OCI-M2 (cell line): ENCODE data around the gene IL3.

Experiments
- DNase-seq: peaks from one replicate; lab custom pipeline; 2025; ENCODE audit not compliant: unreplicated experiment; lab: John Stamatoyannopoulos, UW

IL3 gene

DNA sequence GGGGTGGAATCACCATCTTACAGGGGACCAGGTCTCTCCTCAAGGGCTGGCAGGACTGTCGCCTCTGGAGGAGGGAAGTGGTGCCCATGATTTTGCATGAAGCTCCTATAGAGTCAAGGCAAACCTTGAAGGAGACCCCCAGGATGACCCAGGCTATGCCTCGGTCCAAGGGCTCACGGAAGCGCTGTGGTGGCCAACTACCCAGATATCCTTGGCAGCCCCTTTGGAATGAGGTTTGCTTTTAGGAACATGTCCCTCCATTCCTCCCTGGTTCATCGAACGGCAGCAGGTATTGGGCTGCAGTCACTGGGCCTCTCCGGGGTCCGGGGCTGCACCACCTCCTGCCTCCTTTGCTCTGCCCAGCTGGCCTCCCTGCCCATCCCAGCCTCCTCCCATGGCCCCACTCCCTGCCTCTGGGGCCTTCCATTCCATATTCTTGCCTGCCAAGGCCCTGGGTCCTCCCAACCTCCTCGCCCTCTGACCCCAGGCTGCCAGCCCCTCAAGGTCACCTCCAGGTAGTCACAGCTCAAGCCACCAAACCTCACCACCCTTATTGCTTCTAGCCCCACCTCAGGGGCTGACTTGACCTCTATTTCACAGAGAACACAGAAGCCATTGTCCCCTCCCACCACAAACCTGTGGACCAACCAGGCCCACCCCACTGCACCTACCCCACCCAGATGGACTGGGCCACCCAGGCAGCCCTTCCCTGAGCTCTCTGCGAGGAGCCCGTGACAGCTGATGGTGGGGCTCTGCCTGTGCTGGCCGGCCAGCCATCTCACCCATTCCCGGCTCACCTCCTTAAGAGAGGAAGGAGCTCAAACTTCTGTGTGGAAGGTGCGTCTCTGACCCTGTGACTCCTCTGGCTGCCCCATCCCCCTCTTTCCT lies 3.6 kb upstream of the IL3 start:
- DNase-seq, result no peak

DNA sequence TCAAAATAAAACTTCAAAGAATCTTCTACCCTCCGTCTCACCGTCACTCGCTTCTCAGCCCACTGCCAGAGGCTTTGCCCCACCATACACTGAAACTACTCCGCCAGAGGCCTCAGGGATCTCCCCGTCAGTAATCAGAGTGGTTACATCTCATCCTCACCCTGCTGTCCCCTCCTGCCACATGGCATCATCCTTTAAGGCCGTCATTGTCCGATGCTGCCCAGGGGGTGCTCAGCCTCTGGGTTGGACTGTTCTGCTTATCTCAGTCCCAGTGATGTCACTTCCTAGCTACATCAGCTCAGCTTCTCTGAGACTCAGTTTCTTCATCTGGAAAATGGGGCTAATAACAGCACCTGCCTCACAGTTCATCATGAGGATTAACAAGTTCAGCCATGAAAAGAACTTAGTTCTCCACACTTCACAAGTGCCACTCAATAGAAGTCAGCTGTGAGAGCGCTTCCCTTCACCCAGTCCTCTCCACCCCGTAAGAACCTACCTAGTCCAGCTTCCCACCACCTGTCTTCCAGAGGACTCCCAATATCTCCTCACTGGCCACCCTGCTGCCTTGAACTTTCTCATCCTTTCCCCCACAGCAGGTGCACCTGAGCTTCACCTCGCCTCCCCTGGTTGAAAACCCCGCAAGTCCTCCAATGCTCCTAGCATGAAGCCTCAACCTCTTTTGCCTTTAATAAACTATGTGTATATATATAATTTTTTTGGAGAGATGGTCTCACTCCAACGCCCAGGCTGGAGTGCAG lies 2.8 kb upstream of the IL3 start:
- DNase-seq, result no peak

DNA sequence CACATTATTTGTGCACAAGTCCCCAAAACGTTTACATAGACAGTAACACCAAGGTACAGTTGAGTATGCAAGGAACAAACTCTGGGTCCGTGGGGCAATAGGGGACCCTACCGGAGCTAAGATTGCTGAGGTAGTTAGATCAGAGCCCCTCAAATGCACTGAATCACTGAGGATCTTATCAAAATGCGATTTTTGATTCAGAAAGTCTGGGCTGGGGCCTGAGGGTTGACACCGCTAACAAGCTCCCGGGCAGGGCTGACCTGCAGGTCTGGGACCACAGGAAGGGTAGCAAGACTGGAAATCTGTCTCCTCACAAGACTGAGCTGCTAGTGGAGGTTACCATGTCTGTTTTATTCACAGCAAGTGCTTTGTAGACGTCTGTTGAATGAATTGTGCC lies 1.8 kb upstream of the IL3 start:
- DNase-seq, result no peak

DNA sequence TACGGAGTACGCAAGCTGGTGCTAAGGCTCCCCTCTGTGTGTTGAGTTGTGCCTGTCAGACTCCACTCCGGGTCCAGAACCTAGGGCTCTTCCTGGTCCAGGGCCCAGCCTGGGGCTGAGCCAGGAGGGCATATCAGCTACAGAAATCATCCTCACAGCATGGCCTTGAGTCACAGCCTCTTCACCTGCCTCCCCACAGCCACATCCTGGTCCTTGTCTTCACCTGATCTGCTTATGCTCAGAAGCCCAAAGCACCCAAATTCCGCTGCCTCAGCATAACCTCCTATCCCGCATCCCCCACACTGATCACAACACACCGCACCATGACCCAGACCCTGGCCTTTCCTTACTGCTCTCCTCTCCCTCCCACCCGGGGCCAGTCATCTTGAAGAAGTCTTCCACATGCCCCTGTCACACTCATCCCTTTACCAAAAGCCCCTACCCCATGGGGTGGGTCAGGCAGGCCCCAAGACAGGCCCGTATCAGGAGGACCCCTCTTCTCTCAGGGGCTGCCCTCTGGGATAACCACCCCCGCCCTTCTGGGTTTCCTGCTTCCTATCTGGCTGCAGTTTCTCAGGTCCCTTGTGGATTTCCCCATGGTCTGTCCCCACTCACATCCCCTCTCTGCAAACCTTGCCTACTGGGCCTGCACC lies 1.3 kb upstream of the IL3 start:
- no peak for DNase-seq

- DNase-seq, result no peak
Measured at GRCh38 chr5:132059696-132060500, 557 bp upstream of the IL3 start.

DNA sequence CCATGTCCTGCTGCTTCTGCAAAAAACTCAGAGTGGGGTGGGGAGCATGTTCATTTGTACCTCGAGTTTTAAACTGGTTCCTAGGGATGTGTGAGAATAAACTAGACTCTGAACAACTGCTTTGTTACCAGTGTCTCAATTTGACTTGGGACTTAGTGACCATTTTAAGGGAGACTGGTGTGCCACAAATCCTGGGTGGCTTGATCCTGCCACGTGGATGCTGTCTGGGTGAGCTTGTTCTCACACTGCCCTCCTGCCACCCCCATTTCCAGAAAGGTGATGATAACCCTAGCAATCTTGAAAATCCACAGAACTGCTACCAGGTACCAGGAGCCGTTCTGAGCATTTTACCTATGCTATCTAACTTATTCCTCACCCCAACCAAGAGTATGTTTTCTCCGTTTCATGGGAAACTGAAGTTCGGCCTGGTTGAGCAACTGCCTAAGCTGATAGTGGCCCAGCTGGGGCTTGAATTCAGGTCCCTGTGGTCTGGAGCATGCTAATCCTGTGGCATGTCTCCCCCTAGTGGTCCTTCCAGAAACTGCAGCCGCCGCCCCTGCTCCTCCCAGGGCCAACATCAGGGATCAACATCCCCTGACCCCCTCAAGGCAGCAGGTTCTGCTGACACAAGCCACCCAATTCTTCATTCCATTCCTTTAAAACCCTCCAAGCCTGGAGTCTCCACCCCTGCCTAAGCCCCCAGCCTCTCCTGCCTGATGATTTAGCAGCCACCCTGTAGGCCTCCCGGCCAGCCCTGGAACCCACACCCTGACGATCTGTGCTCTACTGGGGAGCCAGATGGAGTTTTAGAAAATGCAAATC lies 2.8 kb downstream of the IL3 start:
- DNase-seq, result peak; percentile 43

- DNase-seq, result no peak
Measured at GRCh38 chr5:132064140-132064539, 3.7 kb downstream of the IL3 start.

GRCh38 chr5:132064738-132065331 lies 4.4 kb downstream of the IL3 start:
- DNase-seq, result peak; percentile 34

- DNase-seq, result no peak
Measured at GRCh38 chr5:132065351-132065937, 5.0 kb downstream of the IL3 start.

DNA sequence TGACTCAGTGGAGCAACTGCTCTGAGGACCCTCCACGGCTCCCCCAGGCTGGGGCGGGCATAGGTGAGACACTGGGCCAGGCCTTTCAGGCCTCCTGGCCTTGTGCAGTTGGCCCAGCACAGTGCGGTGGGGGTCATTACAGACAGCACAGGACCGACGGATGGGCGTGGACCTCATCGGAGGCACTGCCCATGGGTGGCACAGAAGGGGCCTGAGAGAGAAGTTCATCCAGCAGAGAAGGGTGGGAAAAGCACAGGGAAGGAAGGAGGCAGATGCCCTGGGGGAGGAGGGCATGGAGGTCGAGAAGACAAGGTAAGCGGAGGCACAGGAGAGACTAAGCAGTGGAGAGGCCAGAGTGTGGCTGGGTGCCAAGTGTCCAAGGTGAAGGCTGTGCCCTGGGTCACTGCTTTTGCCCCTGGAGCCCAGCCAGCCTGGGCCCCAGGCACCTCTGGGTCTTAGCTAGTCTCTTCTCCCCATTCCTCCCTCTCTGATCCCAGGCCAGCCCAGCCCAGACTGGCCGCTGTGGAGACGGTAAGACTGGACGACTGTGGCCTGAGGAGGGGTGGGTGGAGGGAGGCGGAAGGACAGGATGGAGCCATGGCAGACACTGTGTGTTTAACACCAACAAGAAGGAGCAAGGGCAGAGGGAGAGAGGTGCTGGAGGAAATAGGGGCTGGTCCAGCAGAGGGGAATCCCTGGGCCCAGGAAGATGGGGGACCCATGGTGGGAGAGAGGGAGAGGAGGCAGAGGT lies 5.7 kb downstream of the IL3 start:
- DNase-seq, result no peak

DNA sequence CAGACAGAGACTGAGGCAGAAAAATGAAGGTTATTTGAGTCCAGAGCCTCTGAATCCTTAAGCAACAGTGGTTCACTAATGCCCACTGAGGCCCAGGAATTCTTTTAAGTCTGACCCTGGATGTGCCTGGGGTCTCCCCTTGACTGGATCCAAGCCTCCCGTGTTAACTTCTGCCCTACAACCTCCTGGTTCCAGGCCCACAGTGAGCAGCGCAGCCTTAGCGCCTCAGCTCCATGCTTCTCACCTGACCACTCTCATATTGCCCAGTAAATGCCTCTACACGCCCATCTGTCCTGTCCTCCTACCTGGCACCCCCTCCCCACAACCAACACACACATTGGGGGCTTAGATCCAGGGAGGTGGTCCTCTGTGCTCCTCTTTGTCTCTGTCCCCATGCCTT lies 6.4 kb downstream of the IL3 start:
- no peak for DNase-seq

- no peak for DNase-seq
Measured at GRCh38 chr5:132067451-132067850, 7.0 kb downstream of the IL3 start.

DNA sequence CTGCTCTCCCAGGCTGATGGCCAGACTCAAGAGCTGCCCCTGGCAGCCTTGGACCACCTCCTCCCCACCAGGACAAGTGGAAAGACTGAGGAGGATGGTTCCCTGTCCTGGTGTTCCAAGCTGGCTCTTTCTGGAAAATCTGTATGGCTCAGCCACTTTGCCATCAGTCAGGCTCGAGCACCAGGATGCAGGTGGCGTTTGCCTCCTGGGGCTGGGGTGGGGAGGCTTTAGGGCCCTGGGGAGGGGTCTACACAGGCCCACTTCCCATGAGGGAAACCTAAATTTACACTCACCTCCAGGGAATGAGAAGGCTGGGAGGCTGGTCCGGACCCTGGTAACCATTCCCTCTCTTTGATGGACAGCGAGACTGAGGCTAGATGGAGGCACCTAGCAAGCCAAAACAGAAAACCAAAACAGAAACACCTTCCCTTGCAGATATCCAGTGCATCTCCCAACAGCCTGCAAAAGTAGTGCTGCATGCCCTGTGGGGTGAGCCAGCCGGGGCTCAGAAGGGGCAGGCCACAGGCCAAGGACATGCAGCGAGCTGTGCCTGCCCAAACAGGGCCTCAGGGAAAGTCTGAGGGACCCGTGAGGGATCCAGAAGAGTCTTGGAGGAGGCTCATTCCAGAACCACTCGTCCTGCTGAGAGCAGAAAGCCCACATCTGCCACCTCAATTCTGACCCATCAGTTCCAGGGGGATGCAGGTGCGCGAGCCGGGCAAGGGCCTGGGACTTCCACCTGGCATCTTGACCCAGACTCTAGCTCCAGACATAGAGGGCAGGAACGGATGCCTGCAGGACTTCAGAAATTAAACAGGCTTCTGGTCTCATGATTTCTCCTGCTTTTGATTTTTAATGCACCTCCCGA lies 7.7 kb downstream of the IL3 start:
- DNase-seq, result no peak

GRCh38 chr5:132069561-132069960 lies 9.1 kb downstream of the IL3 start:
- no peak for DNase-seq

DNA sequence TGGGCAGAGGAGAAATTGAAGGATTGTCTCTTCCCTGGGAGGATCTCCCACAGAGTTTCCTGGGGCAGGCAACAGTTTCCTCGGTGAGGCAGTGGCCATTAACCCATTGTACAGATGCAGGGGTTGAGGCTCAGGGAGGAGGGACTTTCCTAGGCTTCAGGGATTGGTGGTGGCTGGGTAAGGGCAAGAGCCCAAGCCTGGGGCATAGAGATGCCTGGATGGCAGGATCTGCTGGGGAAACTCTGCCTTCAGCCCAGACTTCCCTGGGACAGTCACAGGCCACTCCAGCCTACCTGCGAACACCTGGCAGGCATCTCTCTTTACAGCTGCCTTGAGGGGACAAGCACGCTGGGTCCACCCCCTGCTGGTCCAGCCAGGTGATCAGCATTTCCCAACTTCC lies 9.5 kb downstream of the IL3 start:
- no peak for DNase-seq

- no peak for DNase-seq
Measured at GRCh38 chr5:132070460-132071337, 10.2 kb downstream of the IL3 start.

- DNase-seq, result no peak
Measured at GRCh38 chr5:132071338-132071707, 10.9 kb downstream of the IL3 start.
